HEK293 (cell line): Measurements from ENCODE around the gene MAML1.

ENCODE experiments used
- CTCF ChIA-PET: fragments of 350-600 bp; formaldehyde crosslinking; extraction: SDS; loops from one replicate; lab custom pipeline; 2021; ENCODE audit warnings: antibody characterized with exemption; lab: Yijun Ruan, JAX
- POLR2A ChIA-PET: fragments of 300-600 bp; formaldehyde crosslinking; extraction: SDS; loops from one replicate; lab custom pipeline; 2020; ENCODE audit warnings: antibody characterized with exemption, inconsistent platforms; lab: Yijun Ruan, JAX
- H3K27ac ChIP-seq: fragments of 200-500 bp; sonication (Bioruptor generic); 2 replicates; pipeline ENCODE4 v1.5.1; 2014; ENCODE audit warnings: low read depth, low read length, control low read depth, inconsistent platforms; ENCODE audit errors: extremely low read depth
- H3K36me3 ChIP-seq, 2 experiments: fragments of 200-500 bp in 1 of 2; sonication (Bioruptor generic) in 1 of 2; 1 replicate in 1 of 2; 2 replicates in 1 of 2; pipeline ENCODE4 v1.5.1; 2014 to 2017; ENCODE audit warnings: inconsistent platforms in 2 of 2, low read length in 2 of 2; ENCODE audit not compliant: control insufficient read depth in 2 of 2, insufficient read depth in 1 of 2
- H3K4me1 ChIP-seq: fragments of 200-500 bp; sonication (Bioruptor generic); 2 replicates; pipeline ENCODE4 v1.5.1; 2014; ENCODE audit warnings: mild to moderate bottlenecking, low read length, inconsistent platforms; ENCODE audit not compliant: control insufficient read depth, insufficient read depth
- H3K4me3 ChIP-seq: 2 replicates; pipeline ENCODE4 v1.5.1; 2011; ENCODE audit warnings: low read depth, mild to moderate bottlenecking, control low read depth, low read length, moderate library complexity
- H3K9me3 ChIP-seq: fragments of 200-500 bp; sonication (Bioruptor generic); 2 replicates; pipeline ENCODE4 v1.5.1; 2014; ENCODE audit warnings: low read depth, low read length, inconsistent platforms; ENCODE audit not compliant: control insufficient read depth, insufficient read depth
- BCL11B ChIP-seq: fragments of 450-650 bp; formaldehyde crosslinking; IDR thresholded peaks from 2 replicates; pipeline ENCODE4 v1.5.1; 2016; ENCODE audit warnings: low read depth, missing biosample characterization, missing genetic modification characterization
- CTCF ChIP-seq: fragments of 450-650 bp; formaldehyde crosslinking; IDR thresholded peaks from 2 replicates; pipeline ENCODE4 v1.5.1; 2016; ENCODE audit warnings: missing biosample characterization, missing genetic modification characterization
- GLI4 ChIP-seq: fragments of 450-650 bp; formaldehyde crosslinking; IDR thresholded peaks from 2 replicates; pipeline ENCODE4 v1.5.1; 2016; ENCODE audit warnings: missing biosample characterization, missing genetic modification characterization
- GLIS2 ChIP-seq: fragments of 450-650 bp; formaldehyde crosslinking; IDR thresholded peaks from 2 replicates; pipeline ENCODE4 v1.5.1; 2016; ENCODE audit warnings: missing biosample characterization, missing genetic modification characterization
- OVOL3 ChIP-seq: fragments of 450-650 bp; formaldehyde crosslinking; IDR thresholded peaks from 2 replicates; pipeline ENCODE4 v1.5.1; 2016; ENCODE audit warnings: missing biosample characterization, missing genetic modification characterization
- SCRT1 ChIP-seq: fragments of 450-650 bp; formaldehyde crosslinking; IDR thresholded peaks from 2 replicates; pipeline ENCODE4 v1.5.1; 2016; ENCODE audit warnings: missing biosample characterization, missing genetic modification characterization, borderline replicate concordance
- SP2 ChIP-seq: fragments of 450-650 bp; formaldehyde crosslinking; IDR thresholded peaks from 2 replicates; pipeline ENCODE4 v1.5.1; 2016; ENCODE audit warnings: missing biosample characterization, missing genetic modification characterization
- TRIM28 ChIP-seq: IDR thresholded peaks from 2 replicates; pipeline ENCODE4 v1.6.1; 2011; ENCODE audit warnings: low read length, control low read depth, borderline replicate concordance
- ZBTB49 ChIP-seq: fragments of 450-650 bp; formaldehyde crosslinking; IDR thresholded peaks from 2 replicates; pipeline ENCODE4 v1.5.1; 2016; ENCODE audit warnings: missing biosample characterization, missing genetic modification characterization, low read depth
- ZNF10 ChIP-seq: fragments of 450-650 bp; formaldehyde crosslinking; IDR thresholded peaks from 2 replicates; pipeline ENCODE4 v1.5.1; 2017; ENCODE audit warnings: missing biosample characterization, missing genetic modification characterization
- ZNF132 ChIP-seq: fragments of 450-650 bp; formaldehyde crosslinking; IDR thresholded peaks from 2 replicates; pipeline ENCODE4 v1.5.1; 2017; ENCODE audit warnings: missing biosample characterization, missing genetic modification characterization, borderline replicate concordance
- ZNF157 ChIP-seq: fragments of 450-650 bp; formaldehyde crosslinking; IDR thresholded peaks from 2 replicates; pipeline ENCODE4 v1.5.1; 2016; ENCODE audit warnings: missing biosample characterization, missing genetic modification characterization
- ZNF202 ChIP-seq: fragments of 450-650 bp; formaldehyde crosslinking; IDR thresholded peaks from 2 replicates; pipeline ENCODE4 v1.5.1; 2016; ENCODE audit warnings: missing biosample characterization, missing genetic modification characterization, borderline replicate concordance
- ZNF707 ChIP-seq: fragments of 450-650 bp; formaldehyde crosslinking; IDR thresholded peaks from 2 replicates; pipeline ENCODE4 v1.5.1; 2016; ENCODE audit warnings: missing biosample characterization, missing genetic modification characterization
- ZNF76 ChIP-seq: fragments of 450-650 bp; formaldehyde crosslinking; IDR thresholded peaks from 2 replicates; pipeline ENCODE4; 2016; ENCODE audit warnings: low read depth, missing biosample characterization, missing genetic modification characterization, borderline replicate concordance
- ZNF791 ChIP-seq: fragments of 450-650 bp; formaldehyde crosslinking; IDR thresholded peaks from 2 replicates; pipeline ENCODE4 v1.5.1; 2016; ENCODE audit warnings: missing biosample characterization, missing genetic modification characterization
- TF ChIP-seq, protein P1 (sequence below): fragments of 450-650 bp; formaldehyde crosslinking; IDR thresholded peaks from 2 replicates; pipeline ENCODE4 v1.5.1; 2017; ENCODE audit warnings: missing biosample characterization, missing genetic modification characterization
- TF ChIP-seq, protein P2 (sequence below): fragments of 450-650 bp; formaldehyde crosslinking; IDR thresholded peaks from 2 replicates; pipeline ENCODE4 v1.5.0; 2017; ENCODE audit warnings: missing biosample characterization, missing genetic modification characterization, borderline replicate concordance

MAML1 gene

DNA sequence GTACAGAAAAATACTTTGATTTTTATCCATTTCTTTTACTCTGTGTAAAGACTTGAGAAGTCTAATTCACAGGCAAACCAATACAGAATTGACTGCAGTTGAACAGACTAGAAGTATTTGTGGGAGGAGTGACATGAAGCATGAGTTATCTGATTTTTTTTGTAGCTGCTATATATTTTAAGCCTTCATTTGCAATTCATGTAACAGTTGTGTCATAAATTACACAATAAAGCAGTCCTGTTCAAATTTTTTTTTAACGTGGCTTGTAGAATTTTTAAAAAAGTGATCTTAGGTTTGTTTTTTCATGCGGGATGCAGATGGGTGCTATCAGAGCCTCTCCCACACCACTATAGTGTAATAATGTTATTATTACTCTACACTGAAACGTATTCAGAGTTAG, 2.9 kb upstream of the MAML1 start:
- TF ChIP-seq OVOL3 (tag by site-specific recombination), result no peak
- TF ChIP-seq, protein P1, sequence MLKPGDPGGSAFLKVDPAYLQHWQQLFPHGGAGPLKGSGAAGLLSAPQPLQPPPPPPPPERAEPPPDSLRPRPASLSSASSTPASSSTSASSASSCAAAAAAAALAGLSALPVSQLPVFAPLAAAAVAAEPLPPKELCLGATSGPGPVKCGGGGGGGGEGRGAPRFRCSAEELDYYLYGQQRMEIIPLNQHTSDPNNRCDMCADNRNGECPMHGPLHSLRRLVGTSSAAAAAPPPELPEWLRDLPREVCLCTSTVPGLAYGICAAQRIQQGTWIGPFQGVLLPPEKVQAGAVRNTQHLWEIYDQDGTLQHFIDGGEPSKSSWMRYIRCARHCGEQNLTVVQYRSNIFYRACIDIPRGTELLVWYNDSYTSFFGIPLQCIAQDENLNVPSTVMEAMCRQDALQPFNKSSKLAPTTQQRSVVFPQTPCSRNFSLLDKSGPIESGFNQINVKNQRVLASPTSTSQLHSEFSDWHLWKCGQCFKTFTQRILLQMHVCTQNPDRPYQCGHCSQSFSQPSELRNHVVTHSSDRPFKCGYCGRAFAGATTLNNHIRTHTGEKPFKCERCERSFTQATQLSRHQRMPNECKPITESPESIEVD (tag by site-specific recombination), result peak; percentile 70
- Histone ChIP-seq H3K4me3 (no peak overlapping the region), H3K36me3 (peaks cover 46 to 64% of the 10 kb centered on the region in 2 experiments), H3K27ac (no peak overlapping the region), H3K9me3 (no peaks in the 10 kb centered on the region), H3K4me1 (peaks cover 2% of the 10 kb centered on the region; the same call in 1 of the 2 replicates)
- ChIA-PET CTCF (interaction anchor here (1.0 to 1.2 kb wide), 2 partner anchors 33 to 38 kb away, joined by 3 read pairs; no protein-coding TSS in a partner anchor), POLR2A (interaction anchor here (1.1 to 1.4 kb wide), 2 partner anchors 26 to 91 kb away, joined by 3 read pairs; partner anchors contain the start of gene SQSTM1)

DNA sequence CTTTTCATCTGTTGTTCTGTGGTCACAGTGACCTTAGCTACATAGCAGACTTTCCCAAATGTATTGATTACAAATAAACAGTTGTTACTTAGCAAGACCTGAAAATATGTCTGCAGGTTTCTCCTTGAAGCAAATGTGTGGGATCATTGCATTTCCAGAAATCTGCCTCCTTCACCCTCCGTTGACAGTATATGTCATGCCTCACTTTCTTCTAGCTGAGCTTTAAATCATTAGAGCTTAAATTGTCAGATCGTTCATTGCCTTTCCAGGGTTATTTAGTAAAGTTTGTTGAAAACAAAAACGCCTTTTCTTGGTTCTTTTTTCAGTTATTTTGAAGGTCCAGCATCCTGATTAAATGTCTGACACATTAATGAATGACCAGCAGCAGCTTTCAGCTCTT, 2.3 kb upstream of the MAML1 start:
- Histone ChIP-seq H3K9me3 (no peaks in the 10 kb centered on the region), H3K4me3 (no peak overlapping the region), H3K36me3 (peaks cover 46 to 58% of the 10 kb centered on the region in 2 experiments), H3K27ac (no peak overlapping the region), H3K4me1 (peaks cover 2% of the 10 kb centered on the region; the same call in 1 of the 2 replicates)
- POLR2A ChIA-PET, result interaction anchor here (1.1 to 1.4 kb wide), 3 partner anchors 26 to 107 kb away, joined by 3 read pairs; partner anchors contain the start of genes HNRNPH1 and SQSTM1
- CTCF ChIA-PET, result interaction anchor here (1.0 to 1.2 kb wide), 2 partner anchors 33 to 37 kb away, joined by 3 read pairs; no protein-coding TSS in a partner anchor
- no peak for TF ChIP-seq ZNF707
- TF ChIP-seq, protein P2, sequence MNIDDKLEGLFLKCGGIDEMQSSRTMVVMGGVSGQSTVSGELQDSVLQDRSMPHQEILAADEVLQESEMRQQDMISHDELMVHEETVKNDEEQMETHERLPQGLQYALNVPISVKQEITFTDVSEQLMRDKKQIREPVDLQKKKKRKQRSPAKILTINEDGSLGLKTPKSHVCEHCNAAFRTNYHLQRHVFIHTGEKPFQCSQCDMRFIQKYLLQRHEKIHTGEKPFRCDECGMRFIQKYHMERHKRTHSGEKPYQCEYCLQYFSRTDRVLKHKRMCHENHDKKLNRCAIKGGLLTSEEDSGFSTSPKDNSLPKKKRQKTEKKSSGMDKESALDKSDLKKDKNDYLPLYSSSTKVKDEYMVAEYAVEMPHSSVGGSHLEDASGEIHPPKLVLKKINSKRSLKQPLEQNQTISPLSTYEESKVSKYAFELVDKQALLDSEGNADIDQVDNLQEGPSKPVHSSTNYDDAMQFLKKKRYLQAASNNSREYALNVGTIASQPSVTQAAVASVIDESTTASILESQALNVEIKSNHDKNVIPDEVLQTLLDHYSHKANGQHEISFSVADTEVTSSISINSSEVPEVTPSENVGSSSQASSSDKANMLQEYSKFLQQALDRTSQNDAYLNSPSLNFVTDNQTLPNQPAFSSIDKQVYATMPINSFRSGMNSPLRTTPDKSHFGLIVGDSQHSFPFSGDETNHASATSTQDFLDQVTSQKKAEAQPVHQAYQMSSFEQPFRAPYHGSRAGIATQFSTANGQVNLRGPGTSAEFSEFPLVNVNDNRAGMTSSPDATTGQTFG, result no peak
- TF ChIP-seq, protein P1 (tag by site-specific recombination), result no peak
- TF ChIP-seq GLIS2 (tag by site-specific recombination), result no peak
- TF ChIP-seq ZNF132, result no peak
- TF ChIP-seq ZNF76 (tag by site-specific recombination), result no peak
- TF ChIP-seq SCRT1 (tag by site-specific recombination), result no peak
- TF ChIP-seq ZNF202 (tag by site-specific recombination), result no peak
- no peak for TF ChIP-seq SP2 (tag by site-specific recombination)
- TF ChIP-seq ZNF791, result no peak
- no peak for TF ChIP-seq GLI4 (tag by site-specific recombination)
- no peak for TF ChIP-seq ZNF10 (tag by site-specific recombination)
- no peak for TF ChIP-seq BCL11B (tag by site-specific recombination)
- TF ChIP-seq ZNF157, result no peak
- TF ChIP-seq ZBTB49 (tag by site-specific recombination), result no peak
- no peak for TF ChIP-seq CTCF (tag by site-specific recombination)
- TF ChIP-seq TRIM28, result no peak
